HG03103 (cell line): Measurements from ENCODE around the gene TMEM40.

ENCODE experiments used
- ATAC-seq: cut with Tn5 transposase; IDR thresholded peaks from one replicate; pipeline ENCODE4 v1.9.1; 2021; ENCODE audit warnings: low read depth; ENCODE audit not compliant: unreplicated experiment

The TMEM40 gene

DNA sequence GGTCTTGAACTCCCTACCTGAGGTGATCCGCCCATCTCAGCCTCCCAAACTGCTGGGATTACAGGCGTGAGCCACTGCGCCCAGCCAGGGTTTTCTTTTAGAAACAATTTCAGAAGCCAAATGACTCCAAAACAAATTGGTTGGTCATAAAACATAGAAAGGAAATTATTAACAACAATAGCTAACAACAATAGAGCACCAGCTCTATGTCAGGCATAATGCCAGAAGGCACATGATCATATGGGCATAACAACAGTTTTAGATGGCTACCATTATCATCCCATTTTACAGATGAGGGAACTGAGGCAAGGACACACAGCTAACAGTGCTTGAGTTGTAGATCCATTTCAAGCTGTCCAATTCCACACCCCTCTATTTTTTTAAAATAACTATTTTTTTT, 73.0 kb downstream of the TMEM40 start:
- ATAC-seq, result no peak
